ENCODE results near the gene PGM2.

PGM2 gene

DNA sequence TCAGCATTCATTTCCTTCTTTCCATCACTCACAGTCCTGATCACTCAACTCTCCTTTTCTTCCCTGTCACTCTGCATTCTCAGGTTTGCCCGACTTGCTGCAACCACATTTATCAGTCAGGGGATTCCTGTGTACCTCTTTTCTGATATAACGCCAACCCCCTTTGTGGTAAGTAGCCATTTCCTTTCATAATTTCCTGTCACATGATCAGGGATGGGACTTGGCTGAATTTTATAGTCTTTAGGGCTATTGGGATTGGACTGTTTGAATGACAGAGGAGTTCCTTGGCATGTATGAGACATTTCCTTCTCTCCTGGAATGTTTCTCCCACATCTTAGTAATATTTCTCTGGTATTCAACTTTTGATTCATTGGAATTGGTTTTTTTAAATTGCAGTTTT lies 11.0 kb downstream of the PGM2 start:
- peaks cover 90% of the 10 kb centered on the region for H3K36me3 ChIP-seq (ENCODE audit: insufficient read depth, low read length)
- H3K4me1 ChIP-seq (ENCODE audit: insufficient read depth, low read length, severe bottlenecking): peaks cover 11% of the 10 kb centered on the region
- no peak overlapping the region for H3K9ac ChIP-seq (ENCODE audit: low read length)
- H3K4me2 ChIP-seq (ENCODE audit: low read length): no peak overlapping the region
- H3K27ac ChIP-seq (ENCODE audit: low read depth, low read length, poor library complexity, severe bottlenecking): peak overlapping the region; percentile 52
- no peak overlapping the region for H3K4me3 ChIP-seq (ENCODE audit: low read depth, low read length, poor library complexity, severe bottlenecking)
- no peak overlapping the region for H2AFZ ChIP-seq (ENCODE audit: low read length)
- no peaks in the 10 kb centered on the region for H4K20me1 ChIP-seq (ENCODE audit: insufficient read depth, low read length)
- no peaks in the 10 kb centered on the region for H3K9me3 ChIP-seq (ENCODE audit: low read length)
- no peaks in the 10 kb centered on the region for H3K79me2 ChIP-seq (ENCODE audit: insufficient read depth, low read length)
- H3K9me2 ChIP-seq (ENCODE audit: low read depth, low read length): no peaks in the 10 kb centered on the region
- H3F3A ChIP-seq (ENCODE audit: insufficient read depth, low read length): no peaks in the 10 kb centered on the region
- TF ChIP-seq CTCF (IDR thresholded peaks at IDR 0.05; ENCODE audit: low read length) (no peak), EZH2 (IDR thresholded peaks at IDR 0.05; ENCODE audit: borderline replicate concordance, low read length) (no peak)
- no peaks in the 10 kb centered on the region for H3K27me3 ChIP-seq (ENCODE audit: insufficient read depth, low read length)

GRCh38 chr4:37839426-37839825 lies 12.9 kb downstream of the PGM2 start:
- no peaks in the 10 kb centered on the region for H3K9me3 ChIP-seq (ENCODE audit: low read length)
- H3K36me3 ChIP-seq (ENCODE audit: insufficient read depth, low read length): peaks cover 88% of the 10 kb centered on the region
- no peaks in the 10 kb centered on the region for H3K9me2 ChIP-seq (ENCODE audit: low read depth, low read length)
- H3K4me1 ChIP-seq (ENCODE audit: insufficient read depth, low read length, severe bottlenecking): peaks cover 14% of the 10 kb centered on the region
- H3K27me3 ChIP-seq (ENCODE audit: insufficient read depth, low read length): no peaks in the 10 kb centered on the region
- no peak overlapping the region for H3K4me3 ChIP-seq (ENCODE audit: low read depth, low read length, poor library complexity, severe bottlenecking)
- no peak overlapping the region for H2AFZ ChIP-seq (ENCODE audit: low read length)
- no peaks in the 10 kb centered on the region for H3K79me2 ChIP-seq (ENCODE audit: insufficient read depth, low read length)
- no peaks in the 10 kb centered on the region for H4K20me1 ChIP-seq (ENCODE audit: insufficient read depth, low read length)
- TF ChIP-seq CTCF (IDR thresholded peaks at IDR 0.05; ENCODE audit: low read length) (no peak), EZH2 (IDR thresholded peaks at IDR 0.05; ENCODE audit: borderline replicate concordance, low read length) (no peak)
- H3K4me2 ChIP-seq (ENCODE audit: low read length): no peak overlapping the region
- no peak overlapping the region for H3K9ac ChIP-seq (ENCODE audit: low read length)
- no peaks in the 10 kb centered on the region for H3F3A ChIP-seq (ENCODE audit: insufficient read depth, low read length)
- H3K27ac ChIP-seq (ENCODE audit: low read depth, low read length, poor library complexity, severe bottlenecking): no peak overlapping the region

DNA sequence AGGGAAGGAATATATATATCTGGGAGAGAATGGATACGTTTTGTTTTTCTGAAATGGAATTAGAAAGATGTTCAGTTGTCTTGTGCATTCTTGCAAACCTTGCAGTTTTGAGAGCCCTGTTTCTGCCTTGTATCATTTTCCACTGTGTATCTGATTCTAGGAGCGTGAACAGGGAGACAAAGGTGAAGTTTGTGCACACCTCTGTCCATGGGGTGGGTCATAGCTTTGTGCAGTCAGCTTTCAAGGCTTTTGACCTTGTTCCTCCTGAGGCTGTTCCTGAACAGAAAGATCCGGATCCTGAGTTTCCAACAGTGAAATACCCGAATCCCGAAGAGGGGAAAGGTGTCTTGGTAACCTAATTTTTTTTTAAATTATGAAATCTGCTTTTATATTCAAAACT lies 17.7 kb downstream of the PGM2 start:
- no peaks in the 10 kb centered on the region for H3K9me2 ChIP-seq (ENCODE audit: low read depth, low read length)
- no peak overlapping the region for H3K4me2 ChIP-seq (ENCODE audit: low read length)
- H3K27me3 ChIP-seq (ENCODE audit: insufficient read depth, low read length): no peaks in the 10 kb centered on the region
- TF ChIP-seq CTCF (IDR thresholded peaks at IDR 0.05; ENCODE audit: low read length) (no peak), EZH2 (IDR thresholded peaks at IDR 0.05; ENCODE audit: borderline replicate concordance, low read length) (no peak)
- H4K20me1 ChIP-seq (ENCODE audit: insufficient read depth, low read length): no peaks in the 10 kb centered on the region
- no peaks in the 10 kb centered on the region for H3K9me3 ChIP-seq (ENCODE audit: low read length)
- H2AFZ ChIP-seq (ENCODE audit: low read length): no peak overlapping the region
- no peak overlapping the region for H3K4me3 ChIP-seq (ENCODE audit: low read depth, low read length, poor library complexity, severe bottlenecking)
- H3K36me3 ChIP-seq (ENCODE audit: insufficient read depth, low read length): peaks cover 78% of the 10 kb centered on the region
- H3F3A ChIP-seq (ENCODE audit: insufficient read depth, low read length): no peaks in the 10 kb centered on the region
- no peak overlapping the region for H3K27ac ChIP-seq (ENCODE audit: low read depth, low read length, poor library complexity, severe bottlenecking)
- peaks cover 18% of the 10 kb centered on the region for H3K4me1 ChIP-seq (ENCODE audit: insufficient read depth, low read length, severe bottlenecking)
- no peaks in the 10 kb centered on the region for H3K79me2 ChIP-seq (ENCODE audit: insufficient read depth, low read length)
- no peak overlapping the region for H3K9ac ChIP-seq (ENCODE audit: low read length)

Measured in OCI-LY1 (cell line).